GM19324 (cell line): ENCODE measurements around the gene MYH6.

ENCODE experiments used
- ATAC-seq: cut with Tn5 transposase; IDR thresholded peaks from one replicate; pipeline ENCODE4 v1.9.1; 2021; ENCODE audit warnings: mild to moderate bottlenecking, moderate library complexity; ENCODE audit not compliant: unreplicated experiment, low FRiP score

MYH6 gene

GRCh38 chr14:23345987-23346692 lies 61.9 kb downstream of the MYH6 start:
- no peak for ATAC-seq

GRCh38 chr14:23344481-23344880 lies 63.6 kb downstream of the MYH6 start:
- no peak for ATAC-seq

- no peak for ATAC-seq
Observed at GRCh38 chr14:23339506-23340268, 68.4 kb downstream of the MYH6 start.

- no peak for ATAC-seq
Observed at GRCh38 chr14:23335623-23336022, 72.5 kb downstream of the MYH6 start.
